ENCODE measurements around the gene CCL15.

Gene CCL15

DNA sequence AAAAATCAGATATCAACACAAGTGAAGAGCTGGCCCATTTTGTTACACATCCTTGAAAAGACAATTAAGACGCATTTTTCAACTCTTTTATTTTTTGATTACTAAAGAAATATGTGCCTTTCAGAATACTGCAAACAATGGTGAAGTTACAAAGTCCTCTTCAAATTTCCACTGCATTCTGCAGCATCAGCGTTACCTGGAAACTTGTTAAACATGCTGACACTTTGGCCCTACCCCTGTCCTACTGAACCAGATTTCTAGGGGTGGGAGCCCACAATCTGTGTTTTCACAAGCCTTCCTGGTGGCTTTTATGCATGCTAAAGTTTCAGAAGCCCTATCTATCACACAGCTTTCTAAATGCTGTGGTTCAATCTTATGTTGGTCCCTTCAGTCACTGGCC is 10.3 kb downstream of the CCL15 start:
- no peak for DNase-seq (ENCODE audit: low spot score)

DNA sequence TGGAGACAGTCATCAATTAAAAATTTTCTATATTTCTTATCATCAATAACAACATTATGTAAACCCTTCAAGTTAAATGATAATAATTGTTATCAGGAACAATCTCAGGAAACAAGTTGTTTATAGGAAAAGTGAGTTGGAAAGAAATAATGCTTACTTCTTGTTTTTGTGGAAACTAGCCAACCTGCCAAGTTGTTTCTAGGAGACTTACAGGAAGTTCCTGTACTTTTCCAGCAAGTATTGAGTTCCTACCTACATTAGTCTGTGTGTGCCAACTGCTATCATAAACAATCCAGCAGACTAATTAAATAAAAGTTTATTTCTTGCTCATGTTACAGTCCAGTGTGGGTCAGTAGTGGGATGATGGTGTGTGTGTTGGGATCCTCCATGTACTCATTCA is 13.2 kb downstream of the CCL15 start:
- no peak for DNase-seq (ENCODE audit: low spot score)

DNA sequence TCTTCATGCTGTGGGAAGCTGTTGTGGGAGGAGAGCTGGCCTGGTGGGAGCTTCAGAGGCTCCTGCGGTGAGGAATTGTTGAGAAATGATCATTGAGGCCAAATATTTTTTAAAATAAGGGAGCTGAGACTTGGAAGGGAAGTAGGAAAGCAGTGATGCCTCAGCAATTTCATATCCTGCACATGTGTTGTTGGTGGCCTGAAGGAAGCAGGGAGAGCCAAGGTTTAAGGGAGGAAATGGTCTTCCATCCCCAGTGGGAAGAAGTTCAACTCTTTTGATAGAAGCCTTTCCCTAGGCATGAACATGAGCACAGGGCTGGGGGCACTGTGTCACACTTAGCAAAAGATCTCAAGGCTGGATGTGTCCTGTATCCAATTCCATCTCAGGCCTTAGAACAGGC is 14.7 kb downstream of the CCL15 start, which contains the start of gene CCL14:
CCL14 (minus strand) TSS at position 87 of the 400 bp plus-strand sequence; CDS start at position 7, 80 bp downstream.
- no peak for DNase-seq (ENCODE audit: low spot score)

DNA sequence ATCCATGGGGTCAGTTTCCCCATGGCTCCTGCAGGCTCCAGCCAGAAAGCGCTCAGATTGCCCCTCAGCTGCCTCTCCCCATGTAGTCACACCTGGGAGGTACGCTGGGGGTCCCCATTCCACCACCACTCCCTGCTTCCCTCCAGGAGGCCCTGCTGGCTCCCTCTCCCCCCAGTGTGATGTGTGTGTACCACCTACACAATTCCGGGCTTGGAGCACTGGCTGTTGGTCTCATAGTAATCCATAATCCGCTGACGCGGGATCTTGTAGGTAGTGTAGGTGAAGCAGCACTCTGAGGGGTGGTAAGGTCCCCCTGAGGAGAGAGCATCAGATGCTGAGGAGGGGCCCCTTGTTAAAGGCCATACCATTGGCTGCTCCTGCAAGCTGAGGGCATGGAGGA is 17.2 kb downstream of the CCL15 start:
- no peak for DNase-seq (ENCODE audit: low spot score)

DNA sequence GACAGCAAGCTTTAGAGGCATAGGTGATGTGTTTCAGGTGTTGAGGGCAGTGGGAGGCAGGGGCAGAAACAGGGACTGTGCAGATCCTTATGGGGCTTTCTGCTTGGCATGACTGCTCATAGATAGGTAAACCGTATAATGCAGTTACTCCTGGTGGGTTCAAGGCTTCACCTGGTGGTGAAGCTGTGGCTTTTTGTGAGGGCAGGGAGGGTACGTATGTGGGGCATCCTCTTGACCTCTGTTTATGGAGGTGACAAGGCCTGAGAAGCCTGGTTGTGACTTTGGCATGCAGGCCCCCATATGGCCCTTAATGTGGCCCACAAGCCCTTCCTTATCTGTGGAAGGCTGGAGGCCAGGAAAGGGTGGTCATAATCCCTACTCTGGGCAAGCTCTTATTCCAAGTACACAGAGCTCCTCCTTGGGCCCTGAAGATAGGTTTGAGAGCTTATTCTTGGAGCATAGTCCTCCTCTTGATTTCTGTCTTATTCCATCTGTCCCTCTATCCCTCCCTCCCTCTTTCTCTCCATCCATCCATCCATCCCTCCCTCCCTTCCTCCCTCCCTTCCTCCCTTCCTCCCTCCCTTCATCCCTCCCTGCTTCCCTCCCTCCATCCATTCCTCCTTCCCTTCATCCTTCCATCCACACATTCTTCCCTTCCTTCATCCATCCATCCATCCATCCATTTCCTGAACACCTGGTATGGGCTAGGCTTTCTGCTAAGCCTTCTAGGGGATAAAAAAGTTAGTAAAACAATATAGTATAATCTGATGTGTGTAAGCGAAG is 18.8 kb downstream of the CCL15 start:
- DNase-seq (ENCODE audit: low spot score): no peak

DNA sequence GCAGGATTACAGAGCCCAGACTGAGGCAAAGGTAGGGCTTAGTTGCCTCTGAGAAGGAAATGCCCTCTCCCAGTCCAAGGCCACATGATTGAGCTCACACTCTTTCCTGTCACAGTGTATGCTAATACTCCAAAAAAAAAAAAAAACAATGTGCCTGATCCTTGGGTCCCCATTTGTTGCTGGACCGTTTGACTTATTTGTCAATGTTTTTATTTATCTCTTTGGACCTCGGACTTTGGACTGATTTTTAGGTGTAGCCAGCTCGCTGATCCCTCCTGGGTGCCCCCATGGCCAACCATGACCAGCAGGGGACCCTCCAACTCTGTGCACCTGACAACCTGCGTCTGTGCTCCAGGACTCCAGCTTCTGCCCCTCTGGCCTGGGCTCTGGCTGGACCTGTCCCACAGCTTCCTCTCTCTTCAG is 19.4 kb downstream of the CCL15 start:
- no peak for DNase-seq (ENCODE audit: low spot score)

DNA sequence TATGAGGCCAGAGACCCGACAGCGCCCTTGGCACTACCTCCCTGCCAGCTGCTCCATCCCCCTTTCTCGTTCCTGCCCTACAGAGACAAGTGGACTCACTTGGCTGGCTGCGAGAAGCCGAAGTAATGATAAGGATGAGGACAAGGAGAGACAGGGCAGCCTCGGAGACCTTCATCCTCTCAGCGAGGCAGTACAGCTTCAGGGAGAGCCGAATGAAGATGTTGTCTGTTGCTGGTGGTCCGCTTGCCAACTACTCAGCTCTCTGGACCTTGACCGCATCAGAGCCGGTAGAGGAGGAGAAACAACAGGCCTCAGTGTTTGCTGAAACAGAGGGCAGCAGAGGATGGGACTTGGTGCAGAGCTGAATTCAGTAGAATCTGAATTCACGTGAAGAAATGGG is 20.1 kb downstream of the CCL15 start, which contains the start of gene CCL16:
CCL16 (minus strand) TSS at position 252 of the 400 bp plus-strand sequence; CDS start at position 175, 77 bp downstream.
- DNase-seq (ENCODE audit: low spot score): no peak

DNA sequence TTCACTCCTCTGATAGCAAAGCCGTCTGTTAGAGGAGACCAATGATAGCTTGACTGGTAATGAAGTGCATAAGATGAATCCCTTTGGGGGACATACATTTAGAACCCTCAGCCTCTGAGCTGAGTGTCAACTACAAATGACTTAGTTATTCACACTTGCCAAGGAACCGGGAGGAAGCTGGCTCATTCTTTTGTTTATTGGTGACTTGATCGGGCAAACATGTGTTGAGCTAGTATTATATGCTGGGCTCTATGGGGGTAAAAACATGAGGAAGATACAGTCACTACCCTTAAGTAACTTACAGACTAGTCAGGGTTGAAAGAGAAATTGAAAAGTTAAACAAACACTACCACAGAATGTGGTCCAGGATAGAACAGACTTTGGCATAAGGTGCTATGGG is 23.0 kb downstream of the CCL15 start:
- DNase-seq (ENCODE audit: low spot score): no peak

DNA sequence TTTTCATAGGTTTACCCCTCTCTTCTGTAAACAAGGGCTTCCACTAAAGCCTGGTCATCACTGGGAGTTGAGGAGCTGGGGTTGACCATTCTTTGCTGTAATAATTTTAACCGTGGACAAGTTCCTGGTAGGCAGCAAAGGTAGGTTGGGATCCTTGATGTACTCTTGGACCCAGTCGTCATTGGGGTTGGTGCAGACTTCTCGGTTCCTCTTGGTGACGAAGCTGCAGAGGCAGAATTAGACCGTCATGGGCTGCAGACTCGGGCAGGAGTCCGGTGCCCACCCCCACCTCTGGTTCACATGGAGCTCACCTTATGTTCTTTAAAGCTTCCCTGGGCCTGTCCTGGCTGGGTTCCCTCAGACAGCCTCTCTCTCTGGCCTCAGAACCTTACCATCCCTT is 23.8 kb downstream of the CCL15 start:
- DNase-seq (ENCODE audit: low spot score): no peak

DNA sequence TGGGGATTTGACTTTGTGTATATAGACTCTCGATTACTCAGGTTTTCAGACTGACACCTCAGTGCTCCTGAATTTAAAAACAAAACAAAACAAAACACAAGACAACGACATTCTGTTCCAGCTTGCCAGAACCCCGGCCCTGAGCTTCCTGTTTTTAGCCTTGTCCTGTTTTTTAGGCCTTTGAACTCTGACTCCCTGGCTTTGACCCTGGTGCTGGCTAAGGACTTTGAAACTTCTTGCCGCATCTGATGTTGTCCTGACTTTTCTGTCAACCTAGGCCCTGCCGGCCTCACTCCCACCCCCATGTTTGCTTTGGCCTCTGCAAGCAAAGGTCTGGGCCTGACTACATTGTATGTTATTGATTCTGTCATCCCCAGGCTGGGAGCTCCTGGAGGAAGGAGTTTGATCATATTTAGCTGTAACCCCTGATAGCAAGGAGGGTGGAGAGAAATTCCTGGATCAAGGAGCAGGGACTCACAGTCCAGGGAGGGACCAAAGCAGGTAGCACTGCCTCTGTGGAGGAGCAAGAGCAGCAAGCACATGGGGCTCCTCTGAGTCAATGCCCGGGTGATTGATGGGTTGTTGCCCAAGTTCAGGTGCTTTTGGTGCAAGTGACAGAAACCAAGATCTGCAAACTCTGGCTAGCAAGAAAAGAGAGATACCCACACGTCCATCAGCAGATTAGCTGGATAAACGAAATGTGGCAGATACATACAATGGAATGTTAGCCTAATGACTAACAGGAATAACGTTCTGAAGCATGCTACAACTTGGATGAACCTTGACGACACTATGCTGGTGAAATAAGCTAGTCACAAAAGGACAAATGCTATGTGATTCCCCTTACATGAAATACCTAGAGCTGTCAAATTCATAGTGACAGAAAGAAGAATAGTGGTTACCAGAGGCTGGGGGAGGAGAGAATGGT is 27.8 kb downstream of the CCL15 start:
- peak; percentile 9 for DNase-seq (ENCODE audit: low spot score)

DNA sequence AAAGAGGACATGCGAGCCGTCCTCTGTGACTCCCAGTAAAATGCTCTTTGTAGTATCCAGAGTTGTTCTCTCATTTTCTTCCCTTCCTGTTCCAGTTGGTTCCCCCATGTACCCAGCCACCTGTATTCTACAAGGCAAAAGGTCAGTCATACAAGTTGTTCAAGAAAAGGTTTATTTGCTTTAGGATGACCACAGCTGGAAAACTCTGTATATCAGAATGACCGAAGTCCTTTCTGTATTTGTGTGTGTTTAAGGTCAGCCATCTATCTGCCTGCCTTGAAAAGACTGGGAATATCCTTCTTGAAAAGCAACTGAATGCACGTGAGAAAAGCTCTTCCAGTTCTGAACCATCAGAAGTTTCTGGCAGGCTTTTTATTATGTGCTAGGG is 28.4 kb downstream of the CCL15 start:
- DNase-seq (ENCODE audit: low spot score): no peak

DNA sequence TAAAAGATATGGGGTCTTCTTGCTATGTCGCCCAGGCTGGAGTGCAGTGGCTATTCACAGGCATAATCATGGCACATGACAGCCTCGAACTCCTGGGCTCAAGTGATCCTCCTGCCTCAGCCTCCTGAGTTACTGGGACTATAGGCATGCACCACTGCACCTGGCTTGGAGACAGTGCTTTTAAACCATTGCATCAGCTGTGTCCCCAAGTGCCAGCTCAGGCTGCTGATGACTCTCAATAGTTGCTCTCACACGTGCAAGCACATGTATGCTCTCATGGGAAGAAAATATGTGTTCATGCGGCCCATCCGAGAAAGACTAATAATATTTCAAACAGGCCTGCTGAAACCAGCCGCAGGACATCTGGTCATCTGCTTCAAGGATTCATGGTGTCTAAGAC is 28.8 kb downstream of the CCL15 start:
- DNase-seq (ENCODE audit: low spot score): no peak

DNA sequence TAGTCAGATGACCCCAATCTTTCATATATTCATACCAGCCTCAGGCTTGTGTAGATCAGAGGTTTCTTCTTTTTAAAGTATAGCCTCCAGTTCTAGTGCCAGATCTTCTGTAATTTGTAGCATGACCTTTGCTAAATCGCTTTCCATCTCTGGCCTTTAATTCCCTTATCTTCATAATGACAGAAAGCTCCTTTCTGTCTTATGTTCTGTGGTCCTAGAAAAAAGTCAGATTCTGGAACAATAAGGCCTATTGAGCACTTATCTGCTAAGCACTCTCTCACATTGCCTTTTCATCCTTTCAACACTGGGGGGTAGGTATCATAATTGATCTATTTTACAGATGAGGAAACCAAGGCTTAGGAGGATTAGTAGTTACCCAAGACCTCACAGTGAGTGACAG is 29.3 kb downstream of the CCL15 start:
- DNase-seq (ENCODE audit: low spot score): no peak

DNA sequence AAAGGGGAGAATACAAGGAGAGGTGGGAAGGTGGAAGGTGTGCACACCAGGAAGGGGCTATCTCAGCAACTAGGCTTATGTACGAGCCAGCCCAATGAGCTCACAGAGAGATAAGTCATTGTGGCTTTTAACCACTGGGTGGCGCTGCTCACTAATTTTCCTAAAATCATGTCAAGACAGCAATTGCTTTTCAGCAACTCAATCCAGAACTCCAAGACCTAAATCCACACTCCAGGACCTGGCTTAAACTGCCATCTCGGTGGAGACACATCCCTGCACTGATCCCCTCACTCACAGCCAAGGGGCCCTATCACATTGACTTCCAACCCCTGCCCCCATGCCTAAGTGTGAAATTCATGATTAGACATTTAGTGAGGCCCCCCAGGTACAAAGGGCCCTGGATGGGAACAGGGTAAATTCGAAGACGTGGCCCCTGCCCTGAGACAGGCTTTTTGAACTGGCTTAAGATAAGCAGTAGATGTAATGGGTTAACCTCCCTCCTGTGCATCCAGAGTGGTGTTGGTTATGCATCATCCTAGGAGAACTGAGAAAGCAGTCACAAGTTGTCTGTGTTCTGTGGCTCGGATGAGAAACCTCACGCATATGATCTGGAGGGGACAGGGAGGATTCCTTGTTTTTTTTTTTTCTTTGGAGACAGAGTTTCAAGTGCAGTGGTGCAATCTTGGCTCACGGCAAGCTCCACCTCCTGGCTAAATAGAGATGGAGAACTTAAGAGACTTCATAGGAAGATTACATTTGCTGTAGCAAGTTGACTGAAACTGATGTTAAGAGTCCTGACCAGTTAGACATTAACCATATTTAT is 31.6 kb downstream of the CCL15 start:
- DNase-seq (ENCODE audit: low spot score): peak; percentile 70

DNA sequence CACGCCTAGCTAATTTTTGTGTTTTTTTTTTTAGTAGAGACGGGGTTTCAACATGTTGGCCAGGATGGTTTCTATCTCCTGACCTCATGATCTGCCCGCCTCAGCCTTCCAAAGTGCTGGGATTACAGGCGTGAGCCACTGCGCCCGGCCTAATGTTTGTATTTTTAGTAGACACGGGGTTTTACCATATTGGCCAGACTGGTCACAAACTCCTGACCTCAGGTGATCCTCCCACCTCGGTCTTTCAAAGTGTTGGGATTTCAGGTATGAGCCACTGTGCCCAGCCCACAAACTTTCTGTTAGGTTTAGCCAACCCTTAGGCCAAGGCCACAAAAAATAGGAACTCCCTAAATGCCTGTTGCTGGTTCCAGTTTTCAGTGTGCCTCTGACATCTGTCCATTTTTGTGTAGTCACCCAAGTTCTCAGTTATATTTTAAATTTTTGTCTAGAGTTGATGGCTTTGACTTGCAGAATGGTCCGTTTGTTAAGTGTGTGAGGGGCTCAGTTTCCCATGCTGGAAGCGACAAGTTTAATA is 32.8 kb downstream of the CCL15 start:
- DNase-seq (ENCODE audit: low spot score): no peak

DNA sequence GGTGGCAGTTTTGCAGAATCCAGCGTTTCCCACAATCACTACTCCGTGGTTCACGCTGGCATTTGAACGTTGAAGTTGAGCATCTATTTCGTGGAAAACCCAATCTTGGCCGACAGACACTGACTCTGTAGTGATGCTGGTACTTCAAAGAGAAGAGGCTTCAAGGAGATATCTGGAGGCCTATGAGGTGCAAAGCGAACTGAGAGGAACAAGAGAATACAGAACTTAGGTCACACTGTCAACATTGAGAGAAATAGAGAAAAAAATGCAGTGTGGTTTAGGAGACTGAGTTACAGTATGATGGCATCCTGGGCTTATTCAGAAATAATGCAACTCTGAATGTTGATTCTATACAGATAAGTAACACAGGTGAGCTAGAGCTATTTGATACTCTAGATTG is 36.1 kb downstream of the CCL15 start:
- DNase-seq (ENCODE audit: low spot score): no peak

DNA sequence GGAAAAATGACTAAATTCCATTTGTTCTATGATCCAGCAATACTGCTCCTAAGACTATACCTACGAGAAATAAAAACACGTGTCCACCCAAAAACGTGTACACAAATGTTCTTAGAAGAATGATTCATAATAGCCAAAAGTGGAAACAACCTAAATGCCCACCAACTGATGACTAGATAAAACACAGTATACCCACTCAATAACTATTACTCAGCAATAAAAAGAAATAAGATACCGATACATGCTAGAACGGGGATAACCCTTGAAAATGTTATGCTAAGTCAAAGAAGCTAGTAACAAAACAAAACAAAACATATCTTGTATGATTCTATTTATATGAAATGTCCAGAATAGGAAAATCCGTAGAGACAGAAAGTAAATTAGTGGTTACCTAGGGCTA is 37.7 kb downstream of the CCL15 start:
- DNase-seq (ENCODE audit: low spot score): no peak

DNA sequence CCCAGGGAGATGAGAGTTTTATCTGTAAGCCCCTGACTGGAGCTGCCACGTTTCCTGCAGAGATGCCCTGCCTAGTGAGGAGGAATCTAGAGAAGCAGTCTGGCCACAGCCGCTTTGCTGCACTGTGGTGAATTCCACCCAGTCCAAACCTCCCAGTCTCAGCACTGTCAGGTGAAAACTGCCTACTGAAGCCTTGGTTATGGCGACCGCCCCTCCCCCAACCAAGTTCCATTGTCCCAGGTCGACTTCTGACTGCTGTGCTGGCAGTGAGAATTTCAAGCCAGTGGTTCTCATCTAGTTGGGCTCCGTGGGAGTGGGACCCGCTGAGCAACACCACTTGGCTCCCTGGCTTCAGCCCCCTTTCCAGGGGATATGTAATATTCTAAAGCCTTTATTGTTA is 47.6 kb downstream of the CCL15 start:
- DNase-seq (ENCODE audit: low spot score): no peak

DNA sequence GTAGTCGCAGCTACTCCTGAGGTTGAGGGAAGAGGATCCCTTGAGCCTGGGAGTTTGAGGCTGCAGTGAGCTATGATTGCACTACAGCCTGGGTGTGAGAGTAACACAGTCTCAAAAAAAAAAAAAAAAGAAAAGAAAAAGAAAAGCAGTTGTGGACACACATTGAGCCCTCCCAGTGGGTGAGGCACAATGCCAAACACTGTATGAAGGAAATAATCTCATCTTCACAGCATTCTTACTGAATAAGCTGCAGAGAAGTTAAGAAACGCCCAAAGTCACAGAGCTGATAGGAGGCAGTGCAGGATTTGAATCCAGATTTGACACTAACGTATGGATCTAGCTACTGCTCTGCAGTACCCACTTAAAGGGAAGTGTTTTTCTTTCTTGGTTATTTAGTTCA is 52.0 kb downstream of the CCL15 start:
- no peak for DNase-seq (ENCODE audit: low spot score)

DNA sequence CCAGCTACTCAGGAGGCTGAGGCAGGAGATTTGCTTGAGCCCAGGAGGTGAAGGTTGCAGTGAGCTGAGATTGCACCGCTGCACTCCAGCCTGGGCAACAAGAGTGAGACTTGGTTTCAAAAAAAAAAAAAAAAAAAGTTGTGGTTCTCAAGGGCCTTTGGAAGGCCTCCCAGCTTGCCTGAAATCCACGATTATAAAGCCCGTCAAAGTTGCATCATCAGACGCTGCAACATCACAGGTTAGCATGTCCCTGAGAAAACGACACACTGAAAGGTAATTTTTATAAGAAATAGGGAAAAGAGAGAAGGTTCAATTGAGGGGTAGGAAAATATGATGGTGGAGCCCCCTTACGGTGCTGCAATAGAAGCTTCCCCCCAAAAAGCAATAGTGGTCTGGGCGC is 53.3 kb downstream of the CCL15 start:
- DNase-seq (ENCODE audit: low spot score): no peak
